IPS DF 19.7 (cell line): ENCODE results near the gene ICE2.

Source experiments
- DNase-seq: peaks from one replicate; pipeline ENCODE4 v3.0.0-alpha.2; 2013; ENCODE audit warnings: low read depth, low spot score

ICE2 gene

DNA sequence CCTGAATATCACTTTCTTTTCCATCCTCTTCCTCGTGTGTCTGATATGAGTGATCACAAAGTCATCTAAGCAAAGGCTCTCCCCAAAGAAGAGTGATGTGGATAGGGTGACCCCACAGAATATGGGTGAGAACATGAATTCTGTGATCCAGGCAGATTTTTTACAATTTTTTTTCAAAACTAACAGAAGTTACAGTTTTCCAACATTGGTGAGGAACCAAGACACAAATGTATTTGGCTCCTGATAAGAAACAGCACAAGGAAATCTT is 108.1 kb downstream of the ICE2 start:
- DNase-seq = no peak

GRCh38 chr15:60370105-60370868 is 108.7 kb downstream of the ICE2 start:
- DNase-seq = no peak

- no peak for DNase-seq
Observed at GRCh38 chr15:60369696-60370095, 109.2 kb downstream of the ICE2 start.
